HepG2 (cell line): ENCODE data around the gene EPHA6. TPM values are rescaled to one million over a fixed set of nuclear protein-coding genes. Genes with fewer than 3 reads are reported as not detected.

Experiments
- ATAC-seq: fragments of 200-7000 bp; cut with Tn5 transposase; 3 replicates; pipeline ENCODE4 v1.9.1; 2020; ENCODE audit warnings: mild to moderate bottlenecking, moderate library complexity
- BruUV-seq: library from RNA; stranded (reverse); fragments of 400-500 nt; replicated peaks from 2 replicates; lab custom pipeline; 2021; lab: Mats Ljungman, UMichigan
- CTCF ChIA-PET: fragments of 300-600 bp; formaldehyde crosslinking; extraction: SDS; loops from one replicate; lab custom pipeline; 2021; ENCODE audit warnings: low total read pairs, inconsistent platforms, low intra/inter-chr PET ratio; lab: Yijun Ruan, JAX
- POLR2A ChIA-PET: fragments of 350-600 bp; sonication (Branson Sonifier 250); formaldehyde crosslinking; loops from one replicate; lab custom pipeline; 2020; ENCODE audit warnings: antibody characterized with exemption, inconsistent platforms; lab: Yijun Ruan, JAX
- DNase-seq: peaks from one replicate; pipeline ENCODE4 v3.0.0-alpha.2; 2015; ENCODE audit warnings: low spot score
- FAIRE-seq: peaks from 3 replicates; lab custom pipeline; 2011; peaks lifted over from hg19 to GRCh38; lab: Jason Lieb, UNC
- H2AFZ ChIP-seq: one replicate; pipeline ENCODE4 v1.6.1; 2011; ENCODE audit warnings: low read length, inconsistent platforms
- H3K27ac ChIP-seq: fragments of 300-600 bp; 3 replicates; pipeline ENCODE4 v1.8.0; 2011; ENCODE audit warnings: mixed run types, mild to moderate bottlenecking, mixed read lengths, low read length, inconsistent platforms; ENCODE audit not compliant: insufficient read depth; ENCODE audit errors: extremely low read length
- H3K27me3 ChIP-seq, 2 experiments: fragments of 200-600 bp in 1 of 2; 2 replicates in 1 of 2; 3 replicates in 1 of 2; pipeline versions ENCODE4 v1.6.0 to v1.8.0; 2011; ENCODE audit warnings: low read length in 2 of 2, mild to moderate bottlenecking in 2 of 2, moderate library complexity in 2 of 2, inconsistent platforms in 1 of 2; ENCODE audit not compliant: insufficient read depth in 2 of 2, control insufficient read depth in 1 of 2
- H3K36me3 ChIP-seq, 2 experiments: fragments of 200-600 bp in 1 of 2; replicated peaks in 1 of 2; 2 replicates in 1 of 2; 3 replicates in 1 of 2; pipeline versions ENCODE4 v1.5.1 to v1.8.0; 2011; ENCODE audit warnings: low read length in 2 of 2, inconsistent platforms in 1 of 2; ENCODE audit not compliant: insufficient read depth in 2 of 2, control insufficient read depth in 1 of 2
- H3K4me1 ChIP-seq: 2 replicates; pipeline ENCODE4 v1.5.1; 2012; ENCODE audit warnings: low read length, inconsistent platforms; ENCODE audit not compliant: insufficient read depth
- H3K4me2 ChIP-seq: 2 replicates; pipeline ENCODE4 v1.6.0; 2011; ENCODE audit warnings: low read depth, low read length, inconsistent platforms
- H3K4me3 ChIP-seq, 3 experiments: fragments of 200-600 bp in 1 of 3; sonication (generic), shearing (Covaris generic) in 1 of 3; replicated peaks in 1 of 3; 2 replicates each; pipeline ENCODE4 v1.5.1; 2011 to 2016; ENCODE audit warnings: low read length in 3 of 3, inconsistent platforms in 2 of 3, low read depth in 2 of 3, mild to moderate bottlenecking in 2 of 3, control low read depth in 1 of 3, mixed read lengths in 1 of 3; ENCODE audit not compliant: insufficient read depth in 1 of 3
- H3K79me2 ChIP-seq: one replicate; pipeline ENCODE4 v1.6.1; 2011; ENCODE audit warnings: low read length, inconsistent platforms; ENCODE audit not compliant: insufficient read depth
- H3K9ac ChIP-seq: 2 replicates; pipeline ENCODE4 v1.6.0; 2011; ENCODE audit warnings: mild to moderate bottlenecking, low read depth, low read length, inconsistent platforms; ENCODE audit not compliant: insufficient read depth
- H3K9me3 ChIP-seq: 2 replicates; pipeline ENCODE4 v1.5.1; 2012; ENCODE audit warnings: mild to moderate bottlenecking, low read length
- H4K20me1 ChIP-seq: 2 replicates; pipeline ENCODE4 v1.6.0; 2011; ENCODE audit warnings: inconsistent platforms, mild to moderate bottlenecking, low read length, moderate library complexity; ENCODE audit not compliant: insufficient read depth
- FLYWCH1 ChIP-seq: sonication (generic); formaldehyde crosslinking; IDR thresholded peaks from 2 replicates; pipeline ENCODE4 v1.8.1; 2023; ENCODE audit warnings: mild to moderate bottlenecking, missing genetic modification reagents
- HES4 ChIP-seq: sonication (generic); formaldehyde crosslinking; IDR thresholded peaks from 2 replicates; pipeline ENCODE4 v1.9.0; 2021; ENCODE audit warnings: mild to moderate bottlenecking, missing genetic modification reagents, borderline replicate concordance
- HNRNPL ChIP-seq: fragments of 200-400 bp; formaldehyde crosslinking; IDR thresholded peaks from 2 replicates; pipeline ENCODE4 v1.6.1; 2017; ENCODE audit warnings: mild to moderate bottlenecking, low read depth, low read length
- JARID2 ChIP-seq: sonication (generic); formaldehyde crosslinking; IDR thresholded peaks from 2 replicates; pipeline ENCODE4 v1.8.1; 2023; ENCODE audit warnings: missing genetic modification reagents, inconsistent platforms; ENCODE audit not compliant: insufficient replicate concordance
- RBAK ChIP-seq: sonication (generic); formaldehyde crosslinking; IDR thresholded peaks from 2 replicates; pipeline ENCODE4 v1.5.1; 2020; ENCODE audit warnings: mild to moderate bottlenecking, missing genetic modification reagents
- RBM22 ChIP-seq: fragments of 200-400 bp; formaldehyde crosslinking; optimal IDR thresholded peaks from 2 replicates; pipeline ENCODE3; 2017; ENCODE audit warnings: mild to moderate bottlenecking, low read length, moderate library complexity
- TMF1 ChIP-seq: sonication (generic); formaldehyde crosslinking; IDR thresholded peaks from 2 replicates; pipeline ENCODE4 v1.8.1; 2022; ENCODE audit warnings: low read depth, missing genetic modification reagents
- ZNF605 ChIP-seq: sonication (generic); formaldehyde crosslinking; IDR thresholded peaks from 2 replicates; pipeline ENCODE4 v1.8.0; 2022; ENCODE audit warnings: mild to moderate bottlenecking, missing genetic modification reagents
- ZNF850 ChIP-seq: sonication (generic); formaldehyde crosslinking; conservative IDR thresholded peaks from 2 replicates; pipeline ENCODE4 v1.9.0; 2021; ENCODE audit warnings: mild to moderate bottlenecking, missing genetic modification reagents
- WGBS: methylation state at CpG from one replicate; pipeline ENCODE4 v1.1.6; 2017; ENCODE audit warnings: low lambda C conversion rate; 5-methylcytosine and 5-hydroxymethylcytosine counted together
- in situ Hi-C: cut with HindIII; loops from 2 replicates; pipeline ENCODE4 v1.10.0; 2017; ENCODE audit warnings: low pct_unique_long_range_greater_than_20kb; ENCODE audit not compliant: extremely low pct_ligation_motif_present
- intact Hi-C: fragments of 100-400 bp; cut with micrococcal nuclease; formaldehyde crosslinking; loops from one replicate; pipeline ENCODE4 v1.10.0; 2022; ENCODE audit not compliant: unreplicated experiment
- polyA plus RNA-seq, 8 experiments: library from polyadenylated mRNA; depleted of rRNA in 3 of 8; stranded (reverse) in 7 of 8; unstranded in 1 of 8; fragments of >200 nt; fragmentation: Illumina TruSeq in 4 of 8; extraction: Trizol in 4 of 8; gene quantifications; 2 replicates each; pipeline versions ENCODE4 v1.2.1 to v1.2.3, GENCODE V29; 2011 to 2016; ENCODE audit warnings: low read depth in 4 of 8, missing spikeins in 1 of 8, mixed read lengths in 1 of 8; ENCODE audit not compliant: insufficient read depth in 1 of 8
- total RNA-seq, 5 experiments: library from RNA; depleted of rRNA; stranded (reverse); fragments of >200 nt; fragmentation: Illumina TruSeq; extraction: Trizol; gene quantifications; 2 replicates each; pipeline ENCODE4 v1.2.3, GENCODE V29; 2016; ENCODE audit warnings: low read depth in 1 of 5
- TF ChIP-seq, protein P1 (sequence below): IDR thresholded peaks from 2 replicates; pipeline ENCODE4 v1.6.1; 2016; ENCODE audit warnings: mild to moderate bottlenecking, missing biosample characterization, missing genetic modification reagents
- TF ChIP-seq, protein P2 (sequence below): sonication (generic); formaldehyde crosslinking; IDR thresholded peaks from 2 replicates; pipeline ENCODE4 v1.5.0; 2020; ENCODE audit warnings: mild to moderate bottlenecking, missing genetic modification reagents
- TF ChIP-seq, protein P3 (sequence below): sonication (generic); formaldehyde crosslinking; IDR thresholded peaks from 2 replicates; pipeline ENCODE4 v1.4.0; 2020; ENCODE audit warnings: missing genetic modification reagents
- TF ChIP-seq, protein P4 (sequence below): sonication (generic); formaldehyde crosslinking; IDR thresholded peaks from 2 replicates; pipeline ENCODE4 v1.8.1; 2023; ENCODE audit warnings: mild to moderate bottlenecking, missing genetic modification reagents
- TF ChIP-seq, protein P5 (sequence below): sonication (generic); formaldehyde crosslinking; IDR thresholded peaks from 2 replicates; pipeline ENCODE4 v1.8.0; 2022; ENCODE audit warnings: missing genetic modification reagents, mild to moderate bottlenecking, borderline replicate concordance

Gene EPHA6
- total and polyA plus RNA-seq, 2 of the 13 experiments (the other 11 are each of a cell fraction or from before 2014, with no cell fraction given) = not detected

DNA sequence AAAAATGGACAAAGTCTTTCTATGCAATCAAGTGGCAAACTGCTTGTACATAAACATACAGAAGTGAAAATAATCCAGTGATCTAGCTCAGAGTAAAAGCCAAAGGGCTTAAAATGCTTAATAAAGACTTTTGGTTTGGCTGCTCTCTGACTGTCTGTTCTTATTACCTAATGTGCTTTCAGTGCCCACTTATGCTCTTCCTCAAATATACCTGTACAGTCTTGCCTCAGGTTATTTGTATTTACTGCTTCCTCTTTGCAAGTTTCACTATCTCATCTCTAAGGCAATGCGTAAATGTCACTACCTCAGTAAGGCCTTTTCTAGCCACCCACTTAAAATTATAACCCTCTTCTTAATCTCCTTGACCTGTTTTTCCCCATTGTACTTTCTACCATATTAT lies 171.8 kb downstream of the EPHA6 start:
- ATAC-seq = no peak
- in situ Hi-C loops (no loop called here), intact Hi-C loops (no loop called here)
- ChIA-PET CTCF (no interaction called here), POLR2A (no interaction called here)
- H3K4me3 ChIP-seq = no peak overlapping the region
- H3K36me3 ChIP-seq = no peaks in the 10 kb centered on the region
- H2AFZ ChIP-seq = no peak overlapping the region
- H3K9ac ChIP-seq = no peak overlapping the region
- H3K27me3 ChIP-seq = peaks cover 0 to 3% of the 10 kb centered on the region in 2 experiments; a peak in 1 of 5 replicates
- BruUV-seq = no TSS peak
- no peak for DNase-seq
- H4K20me1 ChIP-seq = no peaks in the 10 kb centered on the region
- no peaks in the 10 kb centered on the region for H3K79me2 ChIP-seq
- H3K4me2 ChIP-seq = no peak overlapping the region
- no peaks in the 10 kb centered on the region for H3K4me1 ChIP-seq
- H3K9me3 ChIP-seq = no peaks in the 10 kb centered on the region
- no peak overlapping the region for H3K27ac ChIP-seq
- no peak for FAIRE-seq
- 62% methylated on average over 1 of the region's 1 CpG for whole genome bisulfite sequencing
- TF ChIP-seq ZNF605 (CRISPR knock-in tag) (no peak), ZNF850 (no peak), TMF1 (CRISPR knock-in tag) (no peak), JARID2 (CRISPR knock-in tag) (no peak), HNRNPL (no peak), HES4 (CRISPR knock-in tag) (no peak), FLYWCH1 (CRISPR knock-in tag) (no peak), RBAK (no peak), RBM22 (no peak)
- TF ChIP-seq, protein P1, sequence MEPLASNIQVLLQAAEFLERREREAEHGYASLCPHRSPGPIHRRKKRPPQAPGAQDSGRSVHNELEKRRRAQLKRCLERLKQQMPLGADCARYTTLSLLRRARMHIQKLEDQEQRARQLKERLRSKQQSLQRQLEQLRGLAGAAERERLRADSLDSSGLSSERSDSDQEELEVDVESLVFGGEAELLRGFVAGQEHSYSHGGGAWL (CRISPR knock-in tag) = no peak
- TF ChIP-seq, protein P2, sequence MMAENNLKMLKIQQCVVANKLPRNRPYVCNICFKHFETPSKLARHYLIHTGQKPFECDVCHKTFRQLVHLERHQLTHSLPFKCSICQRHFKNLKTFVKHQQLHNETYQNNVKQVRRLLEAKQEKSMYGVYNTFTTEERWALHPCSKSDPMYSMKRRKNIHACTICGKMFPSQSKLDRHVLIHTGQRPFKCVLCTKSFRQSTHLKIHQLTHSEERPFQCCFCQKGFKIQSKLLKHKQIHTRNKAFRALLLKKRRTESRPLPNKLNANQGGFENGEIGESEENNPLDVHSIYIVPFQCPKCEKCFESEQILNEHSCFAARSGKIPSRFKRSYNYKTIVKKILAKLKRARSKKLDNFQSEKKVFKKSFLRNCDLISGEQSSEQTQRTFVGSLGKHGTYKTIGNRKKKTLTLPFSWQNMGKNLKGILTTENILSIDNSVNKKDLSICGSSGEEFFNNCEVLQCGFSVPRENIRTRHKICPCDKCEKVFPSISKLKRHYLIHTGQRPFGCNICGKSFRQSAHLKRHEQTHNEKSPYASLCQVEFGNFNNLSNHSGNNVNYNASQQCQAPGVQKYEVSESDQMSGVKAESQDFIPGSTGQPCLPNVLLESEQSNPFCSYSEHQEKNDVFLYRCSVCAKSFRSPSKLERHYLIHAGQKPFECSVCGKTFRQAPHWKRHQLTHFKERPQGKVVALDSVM (CRISPR knock-in tag) = no peak
- TF ChIP-seq, protein P3, sequence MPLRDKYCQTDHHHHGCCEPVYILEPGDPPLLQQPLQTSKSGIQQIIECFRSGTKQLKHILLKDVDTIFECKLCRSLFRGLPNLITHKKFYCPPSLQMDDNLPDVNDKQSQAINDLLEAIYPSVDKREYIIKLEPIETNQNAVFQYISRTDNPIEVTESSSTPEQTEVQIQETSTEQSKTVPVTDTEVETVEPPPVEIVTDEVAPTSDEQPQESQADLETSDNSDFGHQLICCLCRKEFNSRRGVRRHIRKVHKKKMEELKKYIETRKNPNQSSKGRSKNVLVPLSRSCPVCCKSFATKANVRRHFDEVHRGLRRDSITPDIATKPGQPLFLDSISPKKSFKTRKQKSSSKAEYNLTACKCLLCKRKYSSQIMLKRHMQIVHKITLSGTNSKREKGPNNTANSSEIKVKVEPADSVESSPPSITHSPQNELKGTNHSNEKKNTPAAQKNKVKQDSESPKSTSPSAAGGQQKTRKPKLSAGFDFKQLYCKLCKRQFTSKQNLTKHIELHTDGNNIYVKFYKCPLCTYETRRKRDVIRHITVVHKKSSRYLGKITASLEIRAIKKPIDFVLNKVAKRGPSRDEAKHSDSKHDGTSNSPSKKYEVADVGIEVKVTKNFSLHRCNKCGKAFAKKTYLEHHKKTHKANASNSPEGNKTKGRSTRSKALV (CRISPR knock-in tag) = no peak
- TF ChIP-seq, protein P4, sequence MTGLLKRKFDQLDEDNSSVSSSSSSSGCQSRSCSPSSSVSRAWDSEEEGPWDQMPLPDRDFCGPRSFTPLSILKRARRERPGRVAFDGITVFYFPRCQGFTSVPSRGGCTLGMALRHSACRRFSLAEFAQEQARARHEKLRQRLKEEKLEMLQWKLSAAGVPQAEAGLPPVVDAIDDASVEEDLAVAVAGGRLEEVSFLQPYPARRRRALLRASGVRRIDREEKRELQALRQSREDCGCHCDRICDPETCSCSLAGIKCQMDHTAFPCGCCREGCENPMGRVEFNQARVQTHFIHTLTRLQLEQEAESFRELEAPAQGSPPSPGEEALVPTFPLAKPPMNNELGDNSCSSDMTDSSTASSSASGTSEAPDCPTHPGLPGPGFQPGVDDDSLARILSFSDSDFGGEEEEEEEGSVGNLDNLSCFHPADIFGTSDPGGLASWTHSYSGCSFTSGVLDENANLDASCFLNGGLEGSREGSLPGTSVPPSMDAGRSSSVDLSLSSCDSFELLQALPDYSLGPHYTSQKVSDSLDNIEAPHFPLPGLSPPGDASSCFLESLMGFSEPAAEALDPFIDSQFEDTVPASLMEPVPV (CRISPR knock-in tag) = no peak
- TF ChIP-seq, protein P5, sequence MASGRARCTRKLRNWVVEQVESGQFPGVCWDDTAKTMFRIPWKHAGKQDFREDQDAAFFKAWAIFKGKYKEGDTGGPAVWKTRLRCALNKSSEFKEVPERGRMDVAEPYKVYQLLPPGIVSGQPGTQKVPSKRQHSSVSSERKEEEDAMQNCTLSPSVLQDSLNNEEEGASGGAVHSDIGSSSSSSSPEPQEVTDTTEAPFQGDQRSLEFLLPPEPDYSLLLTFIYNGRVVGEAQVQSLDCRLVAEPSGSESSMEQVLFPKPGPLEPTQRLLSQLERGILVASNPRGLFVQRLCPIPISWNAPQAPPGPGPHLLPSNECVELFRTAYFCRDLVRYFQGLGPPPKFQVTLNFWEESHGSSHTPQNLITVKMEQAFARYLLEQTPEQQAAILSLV (CRISPR knock-in tag) = no peak
